ENCODE results near the gene CDK5.

- TF ChIP-seq SIN3A (IDR thresholded peaks at IDR 0.05; ENCODE audit: borderline replicate concordance, insufficient read depth, low read length) (no peak), POLR2AphosphoS5 (IDR thresholded peaks at IDR 0.05; ENCODE audit: low read depth, low read length) (no peak)
- TF ChIP-seq, protein P1, sequence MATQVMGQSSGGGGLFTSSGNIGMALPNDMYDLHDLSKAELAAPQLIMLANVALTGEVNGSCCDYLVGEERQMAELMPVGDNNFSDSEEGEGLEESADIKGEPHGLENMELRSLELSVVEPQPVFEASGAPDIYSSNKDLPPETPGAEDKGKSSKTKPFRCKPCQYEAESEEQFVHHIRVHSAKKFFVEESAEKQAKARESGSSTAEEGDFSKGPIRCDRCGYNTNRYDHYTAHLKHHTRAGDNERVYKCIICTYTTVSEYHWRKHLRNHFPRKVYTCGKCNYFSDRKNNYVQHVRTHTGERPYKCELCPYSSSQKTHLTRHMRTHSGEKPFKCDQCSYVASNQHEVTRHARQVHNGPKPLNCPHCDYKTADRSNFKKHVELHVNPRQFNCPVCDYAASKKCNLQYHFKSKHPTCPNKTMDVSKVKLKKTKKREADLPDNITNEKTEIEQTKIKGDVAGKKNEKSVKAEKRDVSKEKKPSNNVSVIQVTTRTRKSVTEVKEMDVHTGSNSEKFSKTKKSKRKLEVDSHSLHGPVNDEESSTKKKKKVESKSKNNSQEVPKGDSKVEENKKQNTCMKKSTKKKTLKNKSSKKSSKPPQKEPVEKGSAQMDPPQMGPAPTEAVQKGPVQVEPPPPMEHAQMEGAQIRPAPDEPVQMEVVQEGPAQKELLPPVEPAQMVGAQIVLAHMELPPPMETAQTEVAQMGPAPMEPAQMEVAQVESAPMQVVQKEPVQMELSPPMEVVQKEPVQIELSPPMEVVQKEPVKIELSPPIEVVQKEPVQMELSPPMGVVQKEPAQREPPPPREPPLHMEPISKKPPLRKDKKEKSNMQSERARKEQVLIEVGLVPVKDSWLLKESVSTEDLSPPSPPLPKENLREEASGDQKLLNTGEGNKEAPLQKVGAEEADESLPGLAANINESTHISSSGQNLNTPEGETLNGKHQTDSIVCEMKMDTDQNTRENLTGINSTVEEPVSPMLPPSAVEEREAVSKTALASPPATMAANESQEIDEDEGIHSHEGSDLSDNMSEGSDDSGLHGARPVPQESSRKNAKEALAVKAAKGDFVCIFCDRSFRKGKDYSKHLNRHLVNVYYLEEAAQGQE (IDR thresholded peaks at IDR 0.05; ENCODE audit: insufficient read depth in 1 of 2, low read depth in 2 of 2, low read length in 2 of 2), result no peak
Observed at GRCh38 chr7:151070574-151070960, 12.9 kb upstream of the CDK5 start.
